Measurements from ENCODE around the gene DPP4. TPM values are rescaled to one million over a fixed set of nuclear protein-coding genes. Genes with fewer than 3 reads are reported as not detected.

DPP4 gene
- total and polyA plus RNA-seq, 2 of the 13 experiments (the other 11 are each of a cell fraction or from before 2014, with no cell fraction given): 39.4 to 109 TPM

- TF ChIP-seq ZFP36 (IDR thresholded peaks at IDR 0.05; ENCODE audit: borderline replicate concordance, low read depth, low read length, partially characterized antibody): no peak
- no peak for TF ChIP-seq LCORL (IDR thresholded peaks at IDR 0.05)
- peak; percentile 30; the same call in 1 of the 2 replicates for TF ChIP-seq LCORL (CRISPR knock-in tag; IDR thresholded peaks at IDR 0.05)
- no peak for TF ChIP-seq TFAP4 (IDR thresholded peaks at IDR 0.05; ENCODE audit: borderline replicate concordance, low read depth)
- 0 out of 2 replicates have a peak, but pooled peaks have one; percentile 55 for TF ChIP-seq ATF7-NPFF (CRISPR knock-in tag; IDR thresholded peaks at IDR 0.05; ENCODE audit: low read depth)
- TF ChIP-seq TEAD3 (CRISPR knock-in tag; optimal IDR thresholded peaks at IDR 0.05; ENCODE audit: borderline replicate concordance): peak; percentile 67
- TF ChIP-seq GATAD2A (CRISPR knock-in tag; IDR thresholded peaks at IDR 0.05): peak; percentile 97
- no peak for TF ChIP-seq BRD4 (CRISPR knock-in tag; IDR thresholded peaks at IDR 0.05)
- TF ChIP-seq CENPX (CRISPR knock-in tag; IDR thresholded peaks at IDR 0.05): no peak
- no peak for TF ChIP-seq AGO1 (IDR thresholded peaks at IDR 0.05; ENCODE audit: low read depth, low read length, poor library complexity, severe bottlenecking)
- 0 out of 2 replicates have a peak, but pooled peaks have one; percentile 11 for TF ChIP-seq SOX13 (IDR thresholded peaks at IDR 0.05)
- TF ChIP-seq SOX13 (CRISPR knock-in tag; conservative IDR thresholded peaks at IDR 0.05 in 1 of 2, IDR thresholded peaks at IDR 0.05 in 1 of 2): peak in 1 of 2 experiments; percentile 88; a peak in 2 of 4 replicates
- peak; percentile 8; the same call in 1 of the 2 replicates for TF ChIP-seq HOXA5 (CRISPR knock-in tag; IDR thresholded peaks at IDR 0.05)
- no peak for TF ChIP-seq ZNF770 (CRISPR knock-in tag; IDR thresholded peaks at IDR 0.05)
- TF ChIP-seq ZNF362 (CRISPR knock-in tag; IDR thresholded peaks at IDR 0.05; ENCODE audit: borderline replicate concordance): no peak
- TF ChIP-seq KAT8 (CRISPR knock-in tag; IDR thresholded peaks at IDR 0.05): peak; percentile 63; the same call in 1 of the 2 replicates
- no peak for TF ChIP-seq CBX1 (IDR thresholded peaks at IDR 0.05; ENCODE audit: low read depth)
- peak; percentile 79 for TF ChIP-seq FOXP4 (CRISPR knock-in tag; IDR thresholded peaks at IDR 0.05)
- no peak for TF ChIP-seq REPIN1 (CRISPR knock-in tag; IDR thresholded peaks at IDR 0.05; ENCODE audit: borderline replicate concordance, low read depth)
- TF ChIP-seq KDM6A (CRISPR knock-in tag; IDR thresholded peaks at IDR 0.05; ENCODE audit: low read depth): peak; percentile 80
- peak; percentile 41; the same call in 1 of the 2 replicates for TF ChIP-seq ZSCAN9 (CRISPR knock-in tag; IDR thresholded peaks at IDR 0.05; ENCODE audit: borderline replicate concordance)
Observed at GRCh38 chr2:162111958-162112850, 38.2 kb upstream of the DPP4 start (continued).
